ENCODE data around the gene EMID1.

- TF ChIP-seq YY1 (IDR thresholded peaks at IDR 0.05; ENCODE audit: extremely low read depth, insufficient replicate concordance, low read depth, low read length) (no peak), SP1 (IDR thresholded peaks at IDR 0.05; ENCODE audit: low read depth) (no peak), POLR2A (IDR thresholded peaks at IDR 0.05; ENCODE audit: borderline replicate concordance, extremely low read depth, insufficient read depth, insufficient read length) (no peak), TCF7L2 (IDR thresholded peaks at IDR 0.05; ENCODE audit: borderline replicate concordance, extremely low read depth, insufficient read depth, insufficient read length) (no peak), REST (IDR thresholded peaks at IDR 0.05; ENCODE audit: low read depth) (no peak), EZH2 (IDR thresholded peaks at IDR 0.05) (no peak)
- TF ChIP-seq, protein P1, sequence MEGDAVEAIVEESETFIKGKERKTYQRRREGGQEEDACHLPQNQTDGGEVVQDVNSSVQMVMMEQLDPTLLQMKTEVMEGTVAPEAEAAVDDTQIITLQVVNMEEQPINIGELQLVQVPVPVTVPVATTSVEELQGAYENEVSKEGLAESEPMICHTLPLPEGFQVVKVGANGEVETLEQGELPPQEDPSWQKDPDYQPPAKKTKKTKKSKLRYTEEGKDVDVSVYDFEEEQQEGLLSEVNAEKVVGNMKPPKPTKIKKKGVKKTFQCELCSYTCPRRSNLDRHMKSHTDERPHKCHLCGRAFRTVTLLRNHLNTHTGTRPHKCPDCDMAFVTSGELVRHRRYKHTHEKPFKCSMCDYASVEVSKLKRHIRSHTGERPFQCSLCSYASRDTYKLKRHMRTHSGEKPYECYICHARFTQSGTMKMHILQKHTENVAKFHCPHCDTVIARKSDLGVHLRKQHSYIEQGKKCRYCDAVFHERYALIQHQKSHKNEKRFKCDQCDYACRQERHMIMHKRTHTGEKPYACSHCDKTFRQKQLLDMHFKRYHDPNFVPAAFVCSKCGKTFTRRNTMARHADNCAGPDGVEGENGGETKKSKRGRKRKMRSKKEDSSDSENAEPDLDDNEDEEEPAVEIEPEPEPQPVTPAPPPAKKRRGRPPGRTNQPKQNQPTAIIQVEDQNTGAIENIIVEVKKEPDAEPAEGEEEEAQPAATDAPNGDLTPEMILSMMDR (IDR thresholded peaks at IDR 0.05 in 2 of 3, conservative IDR thresholded peaks at IDR 0.05 in 1 of 3; ENCODE audit: borderline replicate concordance in 1 of 3, insufficient read depth in 1 of 3, low read depth in 2 of 3, low read length in 2 of 3): no peak
These were observed 65.0 kb downstream of the EMID1 start for GRCh38 chr22:29270475-29271271.
